ENCODE results near the gene RPL18.
A peak's percentile ranks its signal among the peaks of the same experiment; 100 is the strongest.

Gene RPL18

GRCh38 chr19:48644839-48645619 is 26.1 kb upstream of the RPL18 start (continued):
- TF ChIP-seq ZBTB11 (tag by site-specific recombination; conservative IDR thresholded peaks at IDR 0.05; ENCODE audit: low read depth): no peak
- 0 out of 2 replicates have a peak, but pooled peaks have one; percentile 18 for TF ChIP-seq ZFP69B (tag by site-specific recombination; IDR thresholded peaks at IDR 0.05)
- TF ChIP-seq ZNF629 (tag by site-specific recombination; IDR thresholded peaks at IDR 0.05): no peak
- no peak for TF ChIP-seq ZNF174 (tag by site-specific recombination; IDR thresholded peaks at IDR 0.05)
- TF ChIP-seq ZNF558 (tag by site-specific recombination; IDR thresholded peaks at IDR 0.05): no peak
- no peak for TF ChIP-seq ZNF433 (tag by site-specific recombination; IDR thresholded peaks at IDR 0.05; ENCODE audit: low read depth)
- no peak for TF ChIP-seq TRIM28 (IDR thresholded peaks at IDR 0.05; ENCODE audit: borderline replicate concordance, low read length)
- no peak for TF ChIP-seq ZNF48 (tag by site-specific recombination; IDR thresholded peaks at IDR 0.05)
- TF ChIP-seq GLIS1 (tag by site-specific recombination; IDR thresholded peaks at IDR 0.05): peak; percentile 72
- no peak for TF ChIP-seq ZNF521 (tag by site-specific recombination; IDR thresholded peaks at IDR 0.05)
- TF ChIP-seq ZNF391 (tag by site-specific recombination; IDR thresholded peaks at IDR 0.05; ENCODE audit: borderline replicate concordance, low read depth): no peak
- no peak for TF ChIP-seq ZNF239 (tag by site-specific recombination; IDR thresholded peaks at IDR 0.05)
- no peak for TF ChIP-seq ZNF221 (tag by site-specific recombination; IDR thresholded peaks at IDR 0.05; ENCODE audit: borderline replicate concordance)
- no peak for TF ChIP-seq ATF2 (tag by site-specific recombination; IDR thresholded peaks at IDR 0.05; ENCODE audit: low read depth)
- no peak for TF ChIP-seq MEIS1 (CRISPR knock-in tag; IDR thresholded peaks at IDR 0.05; ENCODE audit: borderline replicate concordance)
- TF ChIP-seq, protein P1, sequence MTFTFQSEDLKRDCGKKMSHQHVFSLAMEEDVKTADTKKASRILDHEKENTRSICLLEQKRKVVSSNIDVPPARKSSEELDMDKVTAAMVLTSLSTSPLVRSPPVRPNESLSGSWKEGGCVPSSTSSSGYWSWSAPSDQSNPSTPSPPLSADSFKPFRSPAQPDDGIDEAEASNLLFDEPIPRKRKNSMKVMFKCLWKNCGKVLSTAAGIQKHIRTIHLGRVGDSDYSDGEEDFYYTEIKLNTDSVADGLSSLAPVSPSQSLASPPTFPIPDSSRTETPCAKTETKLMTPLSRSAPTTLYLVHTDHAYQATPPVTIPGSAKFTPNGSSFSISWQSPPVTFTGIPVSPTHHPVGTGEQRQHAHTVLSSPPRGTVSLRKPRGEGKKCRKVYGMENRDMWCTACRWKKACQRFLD (tag by site-specific recombination; IDR thresholded peaks at IDR 0.05): no peak
- no peak for TF ChIP-seq FEZF1 (tag by site-specific recombination; IDR thresholded peaks at IDR 0.05)
- TF ChIP-seq, protein P2, sequence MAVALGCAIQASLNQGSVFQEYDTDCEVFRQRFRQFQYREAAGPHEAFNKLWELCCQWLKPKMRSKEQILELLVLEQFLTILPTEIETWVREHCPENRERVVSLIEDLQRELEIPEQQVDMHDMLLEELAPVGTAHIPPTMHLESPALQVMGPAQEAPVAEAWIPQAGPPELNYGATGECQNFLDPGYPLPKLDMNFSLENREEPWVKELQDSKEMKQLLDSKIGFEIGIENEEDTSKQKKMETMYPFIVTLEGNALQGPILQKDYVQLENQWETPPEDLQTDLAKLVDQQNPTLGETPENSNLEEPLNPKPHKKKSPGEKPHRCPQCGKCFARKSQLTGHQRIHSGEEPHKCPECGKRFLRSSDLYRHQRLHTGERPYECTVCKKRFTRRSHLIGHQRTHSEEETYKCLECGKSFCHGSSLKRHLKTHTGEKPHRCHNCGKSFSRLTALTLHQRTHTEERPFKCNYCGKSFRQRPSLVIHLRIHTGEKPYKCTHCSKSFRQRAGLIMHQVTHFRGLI (tag by site-specific recombination; IDR thresholded peaks at IDR 0.05): peak; percentile 70; the same call in 1 of the 2 replicates
- TF ChIP-seq SCRT1 (tag by site-specific recombination; IDR thresholded peaks at IDR 0.05; ENCODE audit: borderline replicate concordance): no peak
- 0 out of 2 replicates have a peak, but pooled peaks have one; percentile 9 for TF ChIP-seq ZNF843 (tag by site-specific recombination; IDR thresholded peaks at IDR 0.05)
- no peak for TF ChIP-seq ZNF664 (tag by site-specific recombination; IDR thresholded peaks at IDR 0.05)
- TF ChIP-seq TCF7L2 (IDR thresholded peaks at IDR 0.05; ENCODE audit: borderline replicate concordance, low read depth, low read length): no peak
- TF ChIP-seq, protein P3, sequence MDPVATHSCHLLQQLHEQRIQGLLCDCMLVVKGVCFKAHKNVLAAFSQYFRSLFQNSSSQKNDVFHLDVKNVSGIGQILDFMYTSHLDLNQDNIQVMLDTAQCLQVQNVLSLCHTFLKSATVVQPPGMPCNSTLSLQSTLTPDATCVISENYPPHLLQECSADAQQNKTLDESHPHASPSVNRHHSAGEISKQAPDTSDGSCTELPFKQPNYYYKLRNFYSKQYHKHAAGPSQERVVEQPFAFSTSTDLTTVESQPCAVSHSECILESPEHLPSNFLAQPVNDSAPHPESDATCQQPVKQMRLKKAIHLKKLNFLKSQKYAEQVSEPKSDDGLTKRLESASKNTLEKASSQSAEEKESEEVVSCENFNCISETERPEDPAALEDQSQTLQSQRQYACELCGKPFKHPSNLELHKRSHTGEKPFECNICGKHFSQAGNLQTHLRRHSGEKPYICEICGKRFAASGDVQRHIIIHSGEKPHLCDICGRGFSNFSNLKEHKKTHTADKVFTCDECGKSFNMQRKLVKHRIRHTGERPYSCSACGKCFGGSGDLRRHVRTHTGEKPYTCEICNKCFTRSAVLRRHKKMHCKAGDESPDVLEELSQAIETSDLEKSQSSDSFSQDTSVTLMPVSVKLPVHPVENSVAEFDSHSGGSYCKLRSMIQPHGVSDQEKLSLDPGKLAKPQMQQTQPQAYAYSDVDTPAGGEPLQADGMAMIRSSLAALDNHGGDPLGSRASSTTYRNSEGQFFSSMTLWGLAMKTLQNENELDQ (tag by site-specific recombination; IDR thresholded peaks at IDR 0.05; ENCODE audit: low read depth): no peak
- peak; percentile 97 for TF ChIP-seq ZFHX2 (tag by site-specific recombination; conservative IDR thresholded peaks at IDR 0.05)
- TF ChIP-seq ZNF223 (tag by site-specific recombination; IDR thresholded peaks at IDR 0.05): no peak
- TF ChIP-seq ZNF76 (tag by site-specific recombination; IDR thresholded peaks at IDR 0.05; ENCODE audit: borderline replicate concordance, low read depth): peak; percentile 99
- TF ChIP-seq ZNF248 (tag by site-specific recombination; IDR thresholded peaks at IDR 0.05): no peak
- TF ChIP-seq ZNF473 (tag by site-specific recombination; IDR thresholded peaks at IDR 0.05): no peak
- TF ChIP-seq ZNF155 (tag by site-specific recombination; IDR thresholded peaks at IDR 0.05): no peak
- no peak for TF ChIP-seq ZNF302 (tag by site-specific recombination; IDR thresholded peaks at IDR 0.05; ENCODE audit: low read depth)
- TF ChIP-seq ZNF19 (tag by site-specific recombination; IDR thresholded peaks at IDR 0.05; ENCODE audit: low read depth): no peak

All from HEK293 (cell line).